Left renal pelvis (tissue), 4 donors: ENCODE data around the gene HIVEP3. TPM values are rescaled to one million over a fixed set of nuclear protein-coding genes. Genes with fewer than 3 reads are reported as not detected.

ENCODE experiments used
- DNase-seq, 4 donors: peaks; one replicate each; pipeline ENCODE4 v3.0.0-alpha.2; 2013; ENCODE audit warnings: low read depth in 4 of 4, low spot score in 3 of 4
- polyA plus RNA-seq, 4 donors: library from polyadenylated mRNA; unstranded; fragments of 120-200 nt; gene quantifications; one replicate each; pipeline ENCODE4 v1.2.1, GENCODE V29; 2013; ENCODE audit not compliant: insufficient read length in 4 of 4

HIVEP3 gene
- polyA plus RNA-seq, 4 donors, result 3.5 to 7.0 (median 4.2) TPM

DNA sequence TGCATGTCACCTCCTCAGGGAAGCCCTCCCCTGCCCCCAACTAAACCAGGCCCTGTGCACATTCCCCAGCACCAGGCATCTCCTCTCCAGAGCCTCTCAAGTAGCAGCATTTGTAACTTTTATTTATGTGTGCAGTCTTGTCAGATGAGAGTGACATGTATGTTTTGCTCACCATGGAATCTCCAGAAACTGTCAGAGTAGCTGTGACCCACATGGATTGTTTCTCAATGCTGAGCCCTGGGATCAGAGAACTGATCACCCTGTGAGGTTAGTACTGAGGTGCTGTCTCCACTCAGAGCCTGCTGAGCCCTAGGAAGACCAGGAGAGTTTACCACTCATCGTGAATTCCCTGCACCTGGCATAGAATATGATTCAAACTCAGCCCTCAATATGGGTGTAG lies 243.3 kb downstream of the HIVEP3 start:
- DNase-seq, result no peak

DNA sequence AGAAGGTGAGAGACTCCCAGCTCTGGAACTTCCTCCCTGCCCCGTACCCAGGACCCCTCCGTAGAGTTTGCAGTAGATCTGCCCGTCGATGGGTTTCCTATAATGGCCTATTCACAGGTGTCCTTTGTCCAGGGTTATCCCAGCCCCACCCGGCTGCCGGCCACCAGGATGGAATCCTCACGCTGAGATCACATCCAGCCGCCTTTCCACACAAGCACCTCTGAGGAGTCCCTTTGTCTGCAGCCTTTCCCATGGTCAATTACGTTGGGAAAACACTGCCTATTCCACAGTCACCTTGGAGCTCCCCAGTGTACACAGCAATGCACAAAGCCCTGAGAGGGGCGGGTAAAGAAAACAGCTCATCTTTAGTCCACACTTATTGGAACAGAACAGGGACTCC lies 244.2 kb downstream of the HIVEP3 start:
- no peak for DNase-seq

DNA sequence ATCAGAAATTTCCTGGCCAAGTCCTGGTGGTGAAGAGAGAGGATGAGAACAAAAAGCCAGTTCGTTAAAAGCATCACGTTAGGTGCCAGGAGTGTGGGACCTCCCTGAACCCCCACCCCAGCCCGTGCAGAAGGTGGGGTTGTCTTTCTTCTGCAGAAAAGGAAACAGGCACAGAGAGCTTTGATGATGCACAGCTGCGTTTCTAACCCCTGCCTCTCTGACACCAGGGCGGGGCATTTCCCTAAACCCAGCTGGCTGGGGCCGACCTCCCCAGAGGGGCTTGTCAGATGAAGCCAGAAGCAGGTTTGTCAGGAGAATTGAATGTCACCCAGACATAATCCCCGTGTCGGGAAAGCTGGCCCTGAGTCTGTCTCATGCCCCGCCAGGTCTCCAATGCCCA lies 244.9 kb downstream of the HIVEP3 start:
- no peak for DNase-seq

- DNase-seq, result no peak
Measured at GRCh38 chr1:41673378-41673777, 245.3 kb downstream of the HIVEP3 start.

- DNase-seq, result no peak
Measured at GRCh38 chr1:41672641-41673361, 245.9 kb downstream of the HIVEP3 start.

DNA sequence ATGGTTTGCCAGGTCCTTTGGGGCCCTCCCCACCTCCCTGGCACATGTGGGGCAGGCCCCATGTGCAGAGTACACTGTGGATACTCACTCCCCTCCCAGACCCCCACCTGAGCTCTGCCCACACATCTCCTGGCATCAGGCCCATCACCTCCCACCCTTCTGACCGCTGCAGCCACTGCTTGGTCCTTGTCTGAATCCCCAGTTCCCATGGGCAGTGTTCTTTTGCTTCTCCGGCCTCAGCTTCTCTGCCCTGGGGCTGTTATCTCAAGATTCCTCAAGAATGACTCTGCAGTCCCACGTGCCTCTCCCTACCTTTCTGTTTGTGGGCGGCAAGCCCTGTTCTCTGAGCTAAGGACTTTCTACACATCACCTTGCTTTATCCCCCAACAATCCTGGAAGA lies 246.5 kb downstream of the HIVEP3 start:
- DNase-seq, result no peak

- no peak for DNase-seq
Measured at GRCh38 chr1:41671116-41671755, 247.5 kb downstream of the HIVEP3 start.

DNA sequence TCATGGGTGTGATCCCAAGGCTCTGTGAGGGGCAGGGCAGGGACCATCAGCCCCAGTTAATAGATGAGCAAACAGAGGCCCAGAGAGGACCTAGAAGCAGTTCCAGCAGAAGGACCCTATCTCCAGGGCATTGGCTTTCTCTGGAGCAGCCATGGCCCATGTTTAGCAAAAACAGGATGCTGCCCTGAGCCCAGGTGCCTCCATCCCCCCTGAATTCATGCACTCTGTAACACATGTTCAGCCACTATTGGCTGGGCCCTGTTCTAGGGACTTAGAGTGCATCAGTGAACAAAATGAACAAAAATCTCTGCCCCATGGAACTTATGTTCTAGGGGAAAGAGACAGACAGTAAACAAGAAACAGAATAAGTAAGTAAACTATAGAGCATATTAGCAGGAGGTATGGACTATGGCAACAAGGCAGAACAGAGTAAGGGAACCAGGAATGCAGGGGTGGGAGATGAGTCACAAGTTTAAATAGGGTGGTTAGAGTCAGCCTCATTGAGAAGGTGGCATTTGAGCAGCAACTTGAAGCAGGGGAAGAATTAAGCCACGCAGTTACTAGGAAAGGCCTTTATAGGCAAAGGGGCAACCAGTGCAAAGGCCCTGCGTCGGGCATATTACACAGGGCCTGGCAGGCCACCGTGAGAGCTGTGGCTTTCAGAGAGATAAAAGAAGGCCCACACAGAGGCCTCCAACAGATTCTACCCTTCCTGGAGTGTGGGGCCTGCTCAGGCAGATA lies 248.3 kb downstream of the HIVEP3 start:
- DNase-seq, result no peak

- DNase-seq, result no peak
Measured at GRCh38 chr1:41668967-41669366, 249.8 kb downstream of the HIVEP3 start.

GRCh38 chr1:41668054-41668660 lies 250.6 kb downstream of the HIVEP3 start:
- no peak for DNase-seq

GRCh38 chr1:41666981-41667631 lies 251.6 kb downstream of the HIVEP3 start:
- DNase-seq, result no peak

GRCh38 chr1:41665962-41666917 lies 252.5 kb downstream of the HIVEP3 start:
- DNase-seq, result no peak

DNA sequence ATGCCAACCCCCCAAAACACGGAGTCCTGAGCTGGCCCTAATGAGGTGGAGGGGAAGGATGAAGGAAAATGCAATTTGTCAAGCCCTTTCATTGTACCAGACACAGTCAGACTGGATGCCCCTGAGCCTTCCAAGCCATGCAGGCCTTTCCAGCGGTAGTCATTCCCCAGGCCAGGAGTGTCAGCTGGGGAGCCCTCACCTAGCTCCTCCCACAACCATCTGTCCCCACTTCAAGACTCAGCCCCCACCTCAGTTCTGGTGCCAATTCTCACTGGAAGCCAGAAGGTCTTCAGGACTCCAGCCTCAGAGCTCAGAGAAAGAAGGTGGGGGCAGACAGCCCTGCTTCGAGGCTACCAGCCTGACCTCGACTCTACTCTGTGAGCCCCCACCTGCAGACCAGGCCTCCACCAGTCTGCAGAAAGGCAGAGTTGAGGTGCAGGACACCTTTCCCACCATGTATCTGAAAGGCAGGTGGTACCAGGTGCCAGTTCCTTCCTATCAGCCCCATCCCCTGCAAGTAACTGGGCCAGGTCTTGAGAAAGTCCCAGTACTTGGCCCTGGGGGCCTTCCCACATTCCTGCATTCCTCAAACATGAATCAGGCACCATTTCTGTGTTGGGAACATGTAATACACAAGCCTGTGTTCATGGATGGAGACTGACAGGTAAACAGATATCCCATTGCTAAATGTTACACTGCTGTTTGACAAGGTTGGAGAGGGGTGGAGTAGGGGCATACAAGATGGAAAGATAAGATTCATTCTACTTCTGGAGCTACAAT lies 253.7 kb downstream of the HIVEP3 start:
- no peak for DNase-seq

GRCh38 chr1:41663671-41664400 lies 254.9 kb downstream of the HIVEP3 start:
- DNase-seq, result no peak

DNA sequence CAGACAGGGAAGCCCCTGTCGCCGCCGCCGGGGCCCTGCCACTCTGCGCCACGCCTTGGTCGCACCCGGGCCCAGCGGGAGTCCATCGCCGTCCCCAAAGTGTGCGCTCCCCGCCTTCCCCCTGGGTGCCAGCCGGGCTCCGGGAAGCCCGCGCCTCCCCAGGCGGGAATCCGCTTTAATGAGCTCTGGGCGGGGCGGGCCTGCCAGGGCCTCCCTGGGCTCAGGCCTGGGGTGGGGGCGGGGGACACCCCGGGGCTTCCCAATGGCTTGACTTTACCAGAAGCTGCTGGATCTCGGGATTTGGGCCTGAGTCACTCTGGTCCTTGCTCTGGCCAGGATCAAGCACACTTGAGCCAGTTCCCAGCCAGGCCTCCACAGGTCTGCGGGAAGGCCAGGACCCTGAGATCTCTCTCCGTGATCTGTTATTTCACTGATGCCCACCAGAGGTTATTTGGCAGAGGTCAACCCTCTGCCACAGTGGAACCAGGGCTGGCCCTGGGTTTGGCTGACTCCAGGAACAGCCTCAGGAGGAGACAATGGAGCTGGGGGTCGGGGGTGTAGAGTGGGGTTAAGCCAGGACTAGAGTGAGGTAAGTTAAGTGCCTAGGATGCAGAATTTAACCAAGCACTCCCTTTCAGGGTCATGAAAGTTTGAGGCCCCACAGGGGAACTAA lies 255.8 kb downstream of the HIVEP3 start:
- no peak for DNase-seq

GRCh38 chr1:41662061-41662764 lies 256.5 kb downstream of the HIVEP3 start:
- peak in 3 of 4 donors; percentile 29 to 47 (median 46) for DNase-seq

DNA sequence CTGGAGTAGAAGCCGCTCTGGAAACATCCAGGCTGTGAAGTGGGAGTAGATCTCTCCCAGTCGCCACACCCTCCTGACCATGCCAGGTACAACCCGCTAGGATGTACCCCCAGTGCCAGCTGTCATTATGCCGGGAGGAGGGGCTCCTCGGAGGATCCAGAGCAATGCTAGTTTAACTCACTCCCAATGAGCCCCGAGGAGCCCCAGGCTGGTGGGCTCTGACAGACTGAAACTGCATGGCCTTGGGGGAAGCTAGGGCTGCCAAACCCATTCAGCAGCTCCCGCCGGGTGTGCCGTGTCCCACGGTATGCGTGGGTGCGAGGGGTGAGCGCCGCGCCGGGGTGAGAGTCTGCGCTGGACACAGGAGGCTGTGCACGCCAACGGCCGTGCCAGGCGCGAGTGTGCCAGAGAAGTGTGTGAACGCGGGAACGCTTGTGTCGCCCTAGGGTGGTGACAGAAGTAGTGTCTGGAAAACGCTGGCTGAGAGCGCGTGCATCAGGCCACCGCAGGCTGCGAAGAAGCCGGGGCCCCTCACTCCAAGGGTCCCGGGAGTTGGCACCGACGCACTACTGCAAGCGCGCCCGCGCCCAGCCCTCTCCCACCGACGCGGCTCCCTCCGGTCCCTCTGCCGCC lies 257.2 kb downstream of the HIVEP3 start:
- DNase-seq, result no peak
